WTC11 (cell line): ENCODE results near the gene OSBPL9.

Source experiments
- CBFB ChIP-seq: sonication (generic); formaldehyde crosslinking; IDR thresholded peaks from 2 replicates; pipeline ENCODE4 v1.8.1; 2022; ENCODE audit warnings: mild to moderate bottlenecking, low read depth, missing genetic modification reagents
- CREB1 ChIP-seq: sonication (generic); formaldehyde crosslinking; IDR thresholded peaks from 2 replicates; pipeline ENCODE4 v1.8.0; 2023; ENCODE audit warnings: mild to moderate bottlenecking, missing genetic modification reagents
- CTCF ChIP-seq: fragments of 200-600 bp; IDR thresholded peaks from 2 replicates; pipeline ENCODE4 v1.8.0; 2022; ENCODE audit warnings: antibody characterized with exemption
- ETV6 ChIP-seq: sonication (generic); formaldehyde crosslinking; IDR thresholded peaks from 2 replicates; pipeline ENCODE4 v1.8.1; 2022; ENCODE audit warnings: mild to moderate bottlenecking, missing genetic modification reagents
- FOXK1 ChIP-seq: sonication (generic); formaldehyde crosslinking; IDR thresholded peaks from 2 replicates; pipeline ENCODE4 v1.8.0; 2022; ENCODE audit warnings: mild to moderate bottlenecking, moderate library complexity, missing genetic modification reagents
- NFYB ChIP-seq: sonication (generic); formaldehyde crosslinking; conservative IDR thresholded peaks from 2 replicates; pipeline ENCODE4 v1.8.0; 2022; ENCODE audit warnings: low read depth, missing genetic modification reagents
- TEAD1 ChIP-seq: sonication (generic); formaldehyde crosslinking; IDR thresholded peaks from 2 replicates; pipeline ENCODE4 v1.8.0; 2022; ENCODE audit warnings: mild to moderate bottlenecking, missing genetic modification reagents
- TEAD4 ChIP-seq: sonication (generic); formaldehyde crosslinking; IDR thresholded peaks from 2 replicates; pipeline ENCODE4 v1.8.0; 2022; ENCODE audit warnings: mild to moderate bottlenecking, missing genetic modification reagents
- ZNF138 ChIP-seq: sonication (generic); formaldehyde crosslinking; conservative IDR thresholded peaks from 2 replicates; pipeline ENCODE4 v1.8.1; 2022; ENCODE audit warnings: mild to moderate bottlenecking, moderate library complexity, missing genetic modification reagents
- ZNF232 ChIP-seq: sonication (generic); formaldehyde crosslinking; IDR thresholded peaks from 2 replicates; pipeline ENCODE4 v1.8.0; 2022; ENCODE audit warnings: mild to moderate bottlenecking, missing genetic modification reagents
- ZNF263 ChIP-seq: sonication (generic); formaldehyde crosslinking; IDR thresholded peaks from 2 replicates; pipeline ENCODE4 v1.8.1; 2022; ENCODE audit warnings: low read depth, mild to moderate bottlenecking, moderate library complexity, missing genetic modification reagents

DNA sequence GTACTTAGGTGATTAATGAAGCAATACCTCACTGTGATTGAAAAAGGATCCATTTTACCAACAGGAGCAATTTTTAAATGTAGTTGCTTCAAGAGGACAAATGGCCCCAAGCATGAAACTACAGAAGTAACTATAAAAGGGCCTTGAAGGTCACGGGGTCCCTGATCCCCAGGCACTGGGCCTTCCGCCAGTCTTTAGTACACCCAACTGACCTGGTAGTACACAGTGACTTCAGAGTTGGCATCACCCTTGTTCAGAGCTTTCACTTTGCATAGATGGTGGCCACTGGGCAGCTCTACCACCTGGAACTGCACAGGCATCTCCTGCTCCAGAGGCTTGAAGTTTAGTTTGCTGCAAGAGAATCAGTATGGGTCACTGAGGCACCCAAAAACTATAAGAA lies 177.4 kb downstream of the OSBPL9 start:
- TF ChIP-seq ZNF138 (CRISPR knock-in tag) (no peak), CREB1 (CRISPR knock-in tag) (no peak), CTCF (no peak), CBFB (CRISPR knock-in tag) (no peak), FOXK1 (CRISPR knock-in tag) (no peak), ZNF232 (no peak), ETV6 (no peak), NFYB (CRISPR knock-in tag) (no peak), ZNF263 (CRISPR knock-in tag) (no peak), TEAD1 (no peak), TEAD4 (no peak)
